Neural cell (in vitro differentiated cells): Measurements from ENCODE around the gene TBC1D20. TPM values are rescaled to one million over a fixed set of nuclear protein-coding genes. Genes with fewer than 3 reads are reported as not detected.

Experiments used
- H2AFZ ChIP-seq: fragments of 200-600, 300-800 bp; sonication (generic), shearing (Covaris generic); 2 replicates; pipeline ENCODE4 v1.6.0; 2014; ENCODE audit warnings: low read depth, mild to moderate bottlenecking, antibody characterized with exemption, low read length, moderate library complexity
- H3F3A ChIP-seq: fragments of 200-600 bp; shearing (Covaris generic); 2 replicates; pipeline ENCODE4 v1.6.1; 2016; ENCODE audit warnings: mild to moderate bottlenecking, moderate library complexity, mixed read lengths, antibody characterized with exemption, low read length; ENCODE audit not compliant: insufficient read depth, poor library complexity, severe bottlenecking
- H3K27ac ChIP-seq: fragments of 200-600, 300-800 bp; sonication (generic), shearing (Covaris generic); 2 replicates; pipeline ENCODE4 v1.5.1; 2014; ENCODE audit warnings: mild to moderate bottlenecking, low read length, moderate library complexity
- H3K27me3 ChIP-seq: fragments of 300-800, 200-600 bp; sonication (generic), shearing (Covaris generic); 2 replicates; pipeline ENCODE4 v1.6.0; 2014; ENCODE audit warnings: mild to moderate bottlenecking, low read depth, low read length, moderate library complexity; ENCODE audit not compliant: insufficient read depth
- H3K36me3 ChIP-seq: fragments of 300-800, 200-600 bp; sonication (generic), shearing (Covaris generic); 2 replicates; pipeline ENCODE4 v1.5.1; 2014; ENCODE audit warnings: mild to moderate bottlenecking, antibody characterized with exemption, low read length, moderate library complexity; ENCODE audit not compliant: insufficient read depth
- H3K4me2 ChIP-seq: fragments of 300-800, 200-600 bp; sonication (generic), shearing (Covaris generic); 2 replicates; pipeline ENCODE4 v1.6.0; 2014; ENCODE audit warnings: mild to moderate bottlenecking, low read length
- H3K4me3 ChIP-seq: fragments of 300-800, 200-600 bp; sonication (generic), shearing (Covaris generic); 2 replicates; pipeline ENCODE4 v1.5.1; 2014; ENCODE audit warnings: mild to moderate bottlenecking, low read length, moderate library complexity
- H3K79me2 ChIP-seq: fragments of 200-600 bp; shearing (Covaris generic); replicated peaks from 2 replicates; pipeline ENCODE4 v1.6.0; 2014; ENCODE audit warnings: mild to moderate bottlenecking, low read length, moderate library complexity; ENCODE audit not compliant: insufficient read depth
- H3K9ac ChIP-seq: fragments of 300-800, 200-600 bp; sonication (generic), shearing (Covaris generic); 2 replicates; pipeline ENCODE4 v1.6.1; 2016; ENCODE audit warnings: mild to moderate bottlenecking, low read length, mixed read lengths
- H3K9me2 ChIP-seq: fragments of 200-600 bp; shearing (Covaris generic); 2 replicates; pipeline ENCODE4 v1.6.1; 2016; ENCODE audit warnings: mild to moderate bottlenecking, low read length, mixed read lengths; ENCODE audit not compliant: insufficient read depth
- H3K9me3 ChIP-seq: fragments of 200-600, 300-800 bp; sonication (generic), shearing (Covaris generic); 2 replicates; pipeline ENCODE4 v1.6.1; 2016; ENCODE audit warnings: mild to moderate bottlenecking, mixed run types, low read length, moderate library complexity, mixed read lengths
- H4K20me1 ChIP-seq: fragments of 200-600 bp; shearing (Covaris generic); 2 replicates; pipeline ENCODE4 v1.6.1; 2016; ENCODE audit warnings: mild to moderate bottlenecking, mixed run types; ENCODE audit not compliant: insufficient read depth
- EP300 ChIP-seq: fragments of 450-650 bp; conservative IDR thresholded peaks from 2 replicates; pipeline ENCODE4 v1.6.1; 2014; ENCODE audit warnings: antibody characterized with exemption, mild to moderate bottlenecking, moderate library complexity; ENCODE audit not compliant: poor library complexity, severe bottlenecking
- EZH2 ChIP-seq: fragments of 200-600, 300-800 bp; shearing (Covaris generic), sonication (generic); IDR thresholded peaks from 2 replicates; pipeline ENCODE4 v1.6.1; 2014; ENCODE audit warnings: antibody characterized with exemption, low read length, borderline replicate concordance, mild to moderate bottlenecking; ENCODE audit not compliant: insufficient read depth, poor library complexity, severe bottlenecking
- MXI1 ChIP-seq: fragments of 450-650 bp; conservative IDR thresholded peaks from 2 replicates; pipeline ENCODE4 v1.6.1; 2014; ENCODE audit warnings: antibody characterized with exemption, mild to moderate bottlenecking; ENCODE audit not compliant: poor library complexity, severe bottlenecking
- POLR2AphosphoS5 ChIP-seq: IDR thresholded peaks from 2 replicates; pipeline ENCODE4 v1.6.1; 2012
- RAD21 ChIP-seq: fragments of 450-650 bp; conservative IDR thresholded peaks from 2 replicates; pipeline ENCODE4 v1.6.1; 2014; ENCODE audit warnings: antibody characterized with exemption, mild to moderate bottlenecking, moderate library complexity
- SMC3 ChIP-seq: fragments of 450-650 bp; conservative IDR thresholded peaks from 2 replicates; pipeline ENCODE4 v1.6.1; 2014; ENCODE audit warnings: antibody characterized with exemption, mild to moderate bottlenecking, moderate library complexity; ENCODE audit not compliant: poor library complexity
- TAF1 ChIP-seq: IDR thresholded peaks from 2 replicates; pipeline ENCODE4 v1.6.1; 2012; ENCODE audit warnings: low read depth
- polyA plus RNA-seq: library from polyadenylated mRNA; depleted of rRNA; stranded (reverse); fragments of >200 nt; gene quantifications from 2 replicates; pipeline ENCODE4 v1.2.3, GENCODE V29; 2014
- TF ChIP-seq, protein P1 (sequence below): fragments of 450-650 bp; IDR thresholded peaks from 2 replicates; pipeline ENCODE4 v1.5.1; 2014; ENCODE audit warnings: antibody characterized with exemption, mild to moderate bottlenecking, moderate library complexity; ENCODE audit not compliant: poor library complexity, severe bottlenecking
- TF ChIP-seq, protein P2 (sequence below): IDR thresholded peaks from 2 replicates; pipeline ENCODE4 v1.6.1; 2012; ENCODE audit warnings: borderline replicate concordance

TBC1D20 gene
- polyA plus RNA-seq, 1 donor from 2014 or later: 25.1 TPM

- peak overlapping the region; percentile 99 for H3K4me3 ChIP-seq
- no peaks in the 10 kb centered on the region for H3K36me3 ChIP-seq
- no peaks in the 10 kb centered on the region for H3K9me3 ChIP-seq
- no peak overlapping the region for H3K9ac ChIP-seq
- H3K9me2 ChIP-seq: no peaks in the 10 kb centered on the region
- H3K27ac ChIP-seq: no peak overlapping the region
- peaks cover 17% of the 10 kb centered on the region for H3K79me2 ChIP-seq
- H3K4me2 ChIP-seq: no peak overlapping the region
- peaks cover 5% of the 10 kb centered on the region for H3F3A ChIP-seq
- no peak overlapping the region for H2AFZ ChIP-seq
- H4K20me1 ChIP-seq: no peaks in the 10 kb centered on the region
- TF ChIP-seq SMC3: no peak
- H3K27me3 ChIP-seq: no peaks in the 10 kb centered on the region
Measured at GRCh38 chr20:406200-407132, 55.9 kb downstream of the TBC1D20 start.

- no peak overlapping the region for H3K4me3 ChIP-seq
- no peaks in the 10 kb centered on the region for H4K20me1 ChIP-seq
- H3F3A ChIP-seq: peaks cover 5% of the 10 kb centered on the region
- H3K27me3 ChIP-seq: no peaks in the 10 kb centered on the region
- H3K27ac ChIP-seq: no peak overlapping the region
- no peak overlapping the region for H3K4me2 ChIP-seq
- H3K9me3 ChIP-seq: no peaks in the 10 kb centered on the region
- no peak for TF ChIP-seq EP300
- TF ChIP-seq, protein P1, sequence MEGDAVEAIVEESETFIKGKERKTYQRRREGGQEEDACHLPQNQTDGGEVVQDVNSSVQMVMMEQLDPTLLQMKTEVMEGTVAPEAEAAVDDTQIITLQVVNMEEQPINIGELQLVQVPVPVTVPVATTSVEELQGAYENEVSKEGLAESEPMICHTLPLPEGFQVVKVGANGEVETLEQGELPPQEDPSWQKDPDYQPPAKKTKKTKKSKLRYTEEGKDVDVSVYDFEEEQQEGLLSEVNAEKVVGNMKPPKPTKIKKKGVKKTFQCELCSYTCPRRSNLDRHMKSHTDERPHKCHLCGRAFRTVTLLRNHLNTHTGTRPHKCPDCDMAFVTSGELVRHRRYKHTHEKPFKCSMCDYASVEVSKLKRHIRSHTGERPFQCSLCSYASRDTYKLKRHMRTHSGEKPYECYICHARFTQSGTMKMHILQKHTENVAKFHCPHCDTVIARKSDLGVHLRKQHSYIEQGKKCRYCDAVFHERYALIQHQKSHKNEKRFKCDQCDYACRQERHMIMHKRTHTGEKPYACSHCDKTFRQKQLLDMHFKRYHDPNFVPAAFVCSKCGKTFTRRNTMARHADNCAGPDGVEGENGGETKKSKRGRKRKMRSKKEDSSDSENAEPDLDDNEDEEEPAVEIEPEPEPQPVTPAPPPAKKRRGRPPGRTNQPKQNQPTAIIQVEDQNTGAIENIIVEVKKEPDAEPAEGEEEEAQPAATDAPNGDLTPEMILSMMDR: no peak
- TF ChIP-seq MXI1: no peak
- no peak for TF ChIP-seq RAD21
- no peak for TF ChIP-seq POLR2AphosphoS5
- no peak for TF ChIP-seq SMC3
- TF ChIP-seq, protein P2, sequence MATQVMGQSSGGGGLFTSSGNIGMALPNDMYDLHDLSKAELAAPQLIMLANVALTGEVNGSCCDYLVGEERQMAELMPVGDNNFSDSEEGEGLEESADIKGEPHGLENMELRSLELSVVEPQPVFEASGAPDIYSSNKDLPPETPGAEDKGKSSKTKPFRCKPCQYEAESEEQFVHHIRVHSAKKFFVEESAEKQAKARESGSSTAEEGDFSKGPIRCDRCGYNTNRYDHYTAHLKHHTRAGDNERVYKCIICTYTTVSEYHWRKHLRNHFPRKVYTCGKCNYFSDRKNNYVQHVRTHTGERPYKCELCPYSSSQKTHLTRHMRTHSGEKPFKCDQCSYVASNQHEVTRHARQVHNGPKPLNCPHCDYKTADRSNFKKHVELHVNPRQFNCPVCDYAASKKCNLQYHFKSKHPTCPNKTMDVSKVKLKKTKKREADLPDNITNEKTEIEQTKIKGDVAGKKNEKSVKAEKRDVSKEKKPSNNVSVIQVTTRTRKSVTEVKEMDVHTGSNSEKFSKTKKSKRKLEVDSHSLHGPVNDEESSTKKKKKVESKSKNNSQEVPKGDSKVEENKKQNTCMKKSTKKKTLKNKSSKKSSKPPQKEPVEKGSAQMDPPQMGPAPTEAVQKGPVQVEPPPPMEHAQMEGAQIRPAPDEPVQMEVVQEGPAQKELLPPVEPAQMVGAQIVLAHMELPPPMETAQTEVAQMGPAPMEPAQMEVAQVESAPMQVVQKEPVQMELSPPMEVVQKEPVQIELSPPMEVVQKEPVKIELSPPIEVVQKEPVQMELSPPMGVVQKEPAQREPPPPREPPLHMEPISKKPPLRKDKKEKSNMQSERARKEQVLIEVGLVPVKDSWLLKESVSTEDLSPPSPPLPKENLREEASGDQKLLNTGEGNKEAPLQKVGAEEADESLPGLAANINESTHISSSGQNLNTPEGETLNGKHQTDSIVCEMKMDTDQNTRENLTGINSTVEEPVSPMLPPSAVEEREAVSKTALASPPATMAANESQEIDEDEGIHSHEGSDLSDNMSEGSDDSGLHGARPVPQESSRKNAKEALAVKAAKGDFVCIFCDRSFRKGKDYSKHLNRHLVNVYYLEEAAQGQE: no peak
- TF ChIP-seq EZH2: no peak
- TF ChIP-seq TAF1: no peak
- H3K9me2 ChIP-seq: no peaks in the 10 kb centered on the region
- peaks cover 14% of the 10 kb centered on the region for H3K79me2 ChIP-seq
- no peak overlapping the region for H2AFZ ChIP-seq
- no peaks in the 10 kb centered on the region for H3K36me3 ChIP-seq
- H3K9ac ChIP-seq: no peak overlapping the region
Measured at GRCh38 chr20:404088-404487, 58.2 kb downstream of the TBC1D20 start.
